DMS 273 (cell line): ENCODE measurements around the gene LAPTM5.

Experiments
- DNase-seq: peaks from one replicate; lab custom pipeline; 2025; ENCODE audit not compliant: unreplicated experiment; lab: John Stamatoyannopoulos, UW

LAPTM5 gene

GRCh38 chr1:30756545-30757351 lies 826 bp downstream of the LAPTM5 start:
- no peak for DNase-seq

GRCh38 chr1:30756206-30756544 lies 1.4 kb downstream of the LAPTM5 start:
- DNase-seq, result no peak

GRCh38 chr1:30755746-30756145 lies 1.8 kb downstream of the LAPTM5 start:
- DNase-seq, result no peak

GRCh38 chr1:30755334-30755733 lies 2.2 kb downstream of the LAPTM5 start:
- no peak for DNase-seq

GRCh38 chr1:30754684-30755171 lies 2.8 kb downstream of the LAPTM5 start:
- DNase-seq, result no peak

- DNase-seq, result no peak
These were observed 3.9 kb downstream of the LAPTM5 start for GRCh38 chr1:30753660-30754123.

GRCh38 chr1:30753118-30753517 lies 4.5 kb downstream of the LAPTM5 start:
- DNase-seq, result no peak

- DNase-seq, result no peak
These were observed 5.0 kb downstream of the LAPTM5 start for GRCh38 chr1:30752651-30752908.

- DNase-seq, result no peak
These were observed 5.5 kb downstream of the LAPTM5 start for GRCh38 chr1:30751830-30752650.

GRCh38 chr1:30750731-30751291 lies 6.8 kb downstream of the LAPTM5 start:
- DNase-seq, result no peak

- DNase-seq, result no peak
These were observed 7.6 kb downstream of the LAPTM5 start for GRCh38 chr1:30749691-30750583.

GRCh38 chr1:30748699-30749401 lies 8.7 kb downstream of the LAPTM5 start:
- peak; percentile 33 for DNase-seq

GRCh38 chr1:30748098-30748698 lies 9.4 kb downstream of the LAPTM5 start:
- DNase-seq, result peak; percentile 90

GRCh38 chr1:30747033-30748008 lies 10.3 kb downstream of the LAPTM5 start:
- DNase-seq, result no peak

- DNase-seq, result no peak
These were observed 11.2 kb downstream of the LAPTM5 start for GRCh38 chr1:30746212-30747032.

- peak; percentile 48 for DNase-seq
These were observed 11.8 kb downstream of the LAPTM5 start for GRCh38 chr1:30745834-30746208.

- DNase-seq, result no peak
These were observed 12.3 kb downstream of the LAPTM5 start for GRCh38 chr1:30745156-30745833.
